HG03045 (cell line): ENCODE results near the gene SLC22A1.
"Not testable (repeated sequence)": the region's sequence is repeated elsewhere in the genome, so short reads cannot be mapped to it uniquely, and the experiment has no call there.

Experiments
- ATAC-seq: cut with Tn5 transposase; IDR thresholded peaks from one replicate; pipeline ENCODE4 v1.9.1; 2021; ENCODE audit warnings: mild to moderate bottlenecking, moderate library complexity; ENCODE audit not compliant: unreplicated experiment

SLC22A1 gene

DNA sequence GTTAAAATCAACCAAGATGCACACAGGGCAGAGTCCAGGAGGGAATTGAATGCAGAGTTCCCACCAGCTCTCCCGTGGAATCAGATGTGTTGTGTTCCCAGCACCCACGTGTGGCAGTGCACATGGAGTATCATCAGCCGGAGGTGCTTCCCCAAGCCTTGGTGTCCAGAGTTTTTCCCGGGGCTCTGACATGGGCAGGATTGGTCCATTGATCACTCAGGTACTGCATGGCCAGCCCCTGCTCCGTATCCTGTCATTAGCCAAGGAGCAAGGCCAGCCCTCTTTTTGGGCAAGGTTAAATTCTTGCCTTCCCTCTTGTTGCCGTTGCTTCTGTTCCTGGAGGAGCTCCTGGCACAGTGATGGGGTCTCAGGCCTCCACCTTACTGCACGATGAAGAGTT, 28.6 kb upstream of the SLC22A1 start:
- ATAC-seq = no peak

DNA sequence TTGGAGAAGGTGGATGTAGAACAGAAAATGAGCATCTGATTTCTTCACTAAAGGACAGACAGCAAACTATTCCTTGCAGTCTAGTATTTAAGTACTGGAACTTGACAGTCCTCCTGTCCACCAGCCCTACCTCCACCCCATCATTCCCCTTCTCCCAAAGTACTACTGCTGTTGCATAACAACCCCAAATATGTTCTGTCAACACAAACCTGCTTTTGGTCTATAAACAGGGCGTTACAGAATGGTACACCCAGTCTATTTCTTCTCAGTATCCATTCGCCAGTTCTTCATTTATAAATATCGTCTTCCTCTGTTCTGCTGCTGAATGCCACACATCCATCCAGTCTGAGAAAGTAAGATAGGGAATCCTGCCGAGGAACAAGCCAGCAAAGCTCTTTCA, 27.7 kb upstream of the SLC22A1 start:
- no peak for ATAC-seq

DNA sequence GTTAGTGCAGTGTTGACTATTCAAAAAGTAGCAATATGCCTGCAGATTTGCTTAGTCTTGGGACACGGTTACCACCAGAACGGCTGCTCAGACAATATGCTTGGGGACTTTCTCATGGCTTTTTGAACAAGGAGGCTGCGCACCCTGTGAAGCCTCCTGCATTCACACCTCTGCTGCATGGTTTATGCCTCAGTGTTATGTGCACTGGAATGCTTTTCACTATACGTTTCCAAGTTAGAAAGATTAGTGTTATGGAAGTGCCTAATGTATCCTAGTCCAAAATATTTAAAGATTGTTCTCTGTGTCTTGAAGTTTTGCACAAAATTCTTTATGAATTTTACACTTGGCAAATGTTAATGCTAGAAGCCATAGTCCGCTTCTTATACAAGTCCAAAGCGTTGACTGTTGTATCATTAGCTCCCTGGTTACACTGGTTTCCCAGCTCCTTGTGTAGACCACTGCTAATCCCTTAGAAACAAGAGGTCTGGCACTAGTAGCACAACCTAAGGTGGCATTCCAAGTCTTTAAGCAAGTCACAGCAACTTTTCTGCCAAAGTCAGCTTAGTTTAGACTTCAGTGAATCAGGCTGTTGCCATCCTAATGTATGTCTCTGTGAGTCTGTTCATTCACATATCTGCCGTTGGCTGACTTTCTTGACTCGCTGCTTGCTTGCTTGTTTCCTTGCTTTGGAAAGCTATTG, 26.3 kb upstream of the SLC22A1 start:
- no peak for ATAC-seq

DNA sequence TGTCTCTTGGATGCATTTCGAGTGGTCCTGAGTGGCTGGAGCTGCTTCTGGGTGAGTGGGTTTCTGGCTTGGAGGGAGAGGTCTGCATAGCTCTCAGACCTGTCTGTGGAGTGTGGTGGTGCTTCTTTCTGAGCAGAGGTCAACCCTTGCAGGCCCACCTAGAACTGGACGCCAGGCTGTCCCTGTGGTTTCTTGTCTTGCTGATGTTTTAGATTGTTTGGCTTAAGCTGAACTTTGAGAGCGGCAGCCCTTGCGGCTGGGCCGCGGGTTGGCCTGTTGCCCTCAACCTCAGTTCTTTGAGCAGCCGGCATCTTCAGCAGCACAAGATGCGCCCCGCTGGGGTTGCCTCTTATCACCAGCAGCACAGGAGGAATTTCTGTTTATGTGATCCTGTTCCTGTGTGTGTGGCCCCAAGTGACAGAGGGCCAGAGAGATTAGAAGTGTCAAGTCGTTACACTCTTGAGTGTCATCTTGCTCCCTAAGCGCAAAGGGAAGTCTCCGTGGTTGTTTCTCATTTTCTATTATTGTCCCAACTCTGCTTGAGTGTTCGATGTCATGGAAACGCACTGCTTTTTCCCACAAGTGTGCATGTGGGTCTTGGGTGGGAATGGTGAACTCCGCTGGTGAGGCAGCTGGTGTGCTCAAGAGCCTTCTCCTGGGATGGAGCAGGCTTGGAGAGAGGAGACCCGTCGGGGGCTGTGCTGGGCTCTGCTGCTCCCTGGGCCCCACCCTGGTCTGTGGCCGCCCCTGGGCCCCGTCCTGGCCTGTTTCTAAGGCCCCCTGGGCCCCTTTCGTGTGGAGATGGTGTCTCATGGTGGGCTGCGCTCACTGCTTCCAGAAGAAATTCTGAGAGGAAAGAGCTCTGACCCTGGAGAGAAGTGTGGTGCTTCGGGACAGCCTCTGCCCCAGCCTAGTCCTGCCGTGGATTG, 20.1 kb upstream of the SLC22A1 start:
- no peak for ATAC-seq

DNA sequence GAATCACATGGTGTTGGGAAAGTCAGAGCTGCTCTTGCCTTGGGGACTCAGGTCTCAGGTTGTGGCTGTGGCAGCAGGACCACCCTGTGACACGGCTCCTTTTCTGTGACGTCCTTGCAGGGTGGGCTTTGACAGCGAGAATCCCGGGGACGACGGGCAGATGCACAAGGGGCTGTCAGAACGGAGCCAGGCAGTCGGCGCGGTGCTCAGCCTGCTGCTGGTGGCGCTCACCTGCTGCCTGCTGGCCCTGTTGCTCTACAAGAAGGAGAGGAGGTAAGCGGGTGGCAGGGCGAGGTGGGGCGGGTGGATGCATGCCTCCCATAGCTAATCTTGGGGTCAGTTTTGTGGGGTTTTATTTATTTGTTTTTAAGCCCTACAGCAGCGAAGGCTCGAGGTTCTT, 19.2 kb upstream of the SLC22A1 start:
- ATAC-seq = no peak

DNA sequence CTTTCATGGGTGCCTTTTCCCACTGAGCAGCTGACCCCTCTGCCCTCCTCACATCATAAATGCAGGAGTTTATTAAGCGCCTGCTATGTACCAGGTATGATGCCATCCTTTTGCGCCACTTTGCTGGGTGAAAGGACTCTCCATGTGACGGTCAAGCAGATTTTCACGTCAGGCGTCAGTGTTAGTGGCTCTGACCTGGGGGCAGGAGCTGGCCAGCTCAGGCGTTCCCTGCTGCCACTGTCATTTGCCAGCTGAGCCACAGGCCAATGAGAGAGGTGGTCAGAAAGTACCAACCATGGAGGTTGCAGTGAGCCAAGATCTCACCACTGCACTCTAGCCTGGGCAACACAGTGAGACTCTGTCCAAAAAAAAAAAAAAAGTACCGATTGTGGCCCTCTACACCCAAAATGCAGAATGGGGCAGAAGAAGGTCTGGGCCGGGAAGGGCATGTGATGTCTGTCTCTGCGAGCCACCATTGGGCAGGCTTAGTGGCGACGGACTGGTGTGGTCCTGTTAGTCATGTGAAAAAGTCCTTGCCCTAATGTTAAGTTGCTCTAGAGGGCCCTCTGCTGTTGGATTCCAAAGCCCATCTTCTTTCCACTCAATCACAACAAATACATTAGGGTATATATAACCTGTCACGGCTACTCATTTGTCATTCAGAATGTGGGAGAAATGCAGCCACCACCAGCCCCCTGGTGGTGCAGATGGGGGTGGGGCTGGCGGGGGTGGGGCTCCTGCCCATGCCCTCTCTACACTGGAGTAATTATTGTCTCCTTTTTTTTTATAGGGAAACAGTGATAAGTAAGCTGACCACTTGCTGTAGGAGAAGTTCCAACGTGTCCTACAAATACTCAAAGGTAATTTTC, 18.4 kb upstream of the SLC22A1 start:
- no peak for ATAC-seq

DNA sequence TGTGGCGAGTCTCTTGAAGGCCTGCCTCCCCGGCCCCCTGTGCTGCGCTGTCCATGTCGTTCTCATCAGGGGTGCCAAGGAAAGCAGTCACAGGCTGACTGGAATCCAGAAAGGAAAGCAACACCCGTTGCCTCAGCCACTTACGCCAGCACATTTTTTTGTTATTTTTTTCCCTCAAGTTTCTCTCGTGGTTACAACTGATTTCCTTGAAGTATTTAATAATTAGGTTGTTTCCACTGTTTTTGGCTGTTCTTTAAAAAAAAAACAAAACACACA, 17.9 kb upstream of the SLC22A1 start:
- ATAC-seq = no peak

DNA sequence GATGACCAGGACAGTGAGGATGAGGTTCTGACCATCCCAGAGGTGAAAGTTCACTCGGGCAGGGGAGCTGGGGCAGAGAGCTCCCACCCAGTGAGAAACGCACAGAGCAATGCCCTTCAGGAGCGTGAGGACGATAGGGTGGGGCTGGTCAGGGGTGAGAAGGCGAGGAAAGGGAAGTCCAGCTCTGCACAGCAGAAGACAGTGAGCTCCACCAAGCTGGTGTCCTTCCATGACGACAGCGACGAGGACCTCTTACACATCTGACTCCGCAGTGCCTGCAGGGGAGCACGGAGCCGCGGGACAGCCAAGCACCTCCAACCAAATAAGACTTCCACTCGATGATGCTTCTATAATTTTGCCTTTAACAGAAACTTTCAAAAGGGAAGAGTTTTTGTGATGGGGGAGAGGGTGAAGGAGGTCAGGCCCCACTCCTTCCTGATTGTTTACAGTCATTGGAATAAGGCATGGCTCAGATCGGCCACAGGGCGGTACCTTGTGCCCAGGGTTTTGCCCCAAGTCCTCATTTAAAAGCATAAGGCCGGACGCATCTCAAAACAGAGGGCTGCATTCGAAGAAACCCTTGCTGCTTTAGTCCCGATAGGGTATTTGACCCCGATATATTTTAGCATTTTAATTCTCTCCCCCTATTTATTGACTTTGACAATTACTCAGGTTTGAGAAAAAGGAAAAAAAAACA, 16.6 kb upstream of the SLC22A1 start:
- no peak for ATAC-seq

DNA sequence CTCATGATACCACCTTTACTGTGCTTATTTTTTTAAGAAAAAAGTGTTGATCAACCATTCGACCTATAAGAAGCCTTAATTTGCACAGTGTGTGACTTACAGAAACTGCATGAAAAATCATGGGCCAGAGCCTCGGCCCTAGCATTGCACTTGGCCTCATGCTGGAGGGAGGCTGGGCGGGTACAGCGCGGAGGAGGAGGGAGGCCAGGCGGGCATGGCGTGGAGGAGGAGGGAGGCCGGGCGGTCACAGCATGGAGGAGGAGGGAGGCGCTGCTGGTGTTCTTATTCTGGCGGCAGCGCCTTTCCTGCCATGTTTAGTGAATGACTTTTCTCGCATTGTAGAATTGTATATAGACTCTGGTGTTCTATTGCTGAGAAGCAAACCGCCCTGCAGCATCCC, 15.6 kb upstream of the SLC22A1 start:
- ATAC-seq = no peak

DNA sequence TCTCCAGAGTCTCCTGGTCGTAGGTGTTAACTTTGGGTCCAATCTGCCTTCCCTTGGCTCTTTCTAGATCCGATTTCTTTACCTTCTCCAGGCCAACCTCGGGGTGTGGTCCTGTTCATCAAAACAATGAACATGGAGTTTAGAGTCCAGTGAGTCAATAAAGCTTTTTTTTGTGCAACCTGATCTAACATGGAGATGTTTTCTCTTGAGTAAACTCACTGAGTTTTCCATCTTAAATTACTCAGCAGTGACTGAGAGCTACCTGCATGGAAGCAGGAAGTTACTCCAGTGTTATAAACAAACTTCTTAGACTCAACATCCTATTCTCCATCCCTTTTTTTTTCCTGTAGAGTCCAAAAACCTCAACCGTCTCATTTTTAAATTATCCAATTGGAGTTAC, 14.9 kb upstream of the SLC22A1 start:
- ATAC-seq = no peak

DNA sequence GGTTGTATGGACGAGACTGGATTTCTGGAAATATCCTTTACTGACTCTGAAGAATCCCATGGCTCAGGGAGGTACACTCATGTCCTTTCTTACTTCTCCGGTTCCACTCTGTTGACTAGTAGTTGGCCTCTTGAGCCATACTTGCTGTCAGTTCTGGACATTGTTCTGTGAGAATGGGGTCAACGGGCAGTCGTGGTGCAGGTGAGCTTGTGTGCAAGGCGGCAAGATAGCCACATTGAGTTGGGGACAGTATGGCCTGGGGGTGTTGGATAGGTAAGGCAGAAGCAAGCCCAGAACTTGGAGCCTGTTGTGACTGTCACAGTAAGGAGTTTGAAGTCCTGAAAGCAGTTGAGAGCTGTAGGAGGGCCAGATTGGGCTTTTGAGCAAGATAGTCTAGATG, 13.5 kb upstream of the SLC22A1 start:
- ATAC-seq = no peak

DNA sequence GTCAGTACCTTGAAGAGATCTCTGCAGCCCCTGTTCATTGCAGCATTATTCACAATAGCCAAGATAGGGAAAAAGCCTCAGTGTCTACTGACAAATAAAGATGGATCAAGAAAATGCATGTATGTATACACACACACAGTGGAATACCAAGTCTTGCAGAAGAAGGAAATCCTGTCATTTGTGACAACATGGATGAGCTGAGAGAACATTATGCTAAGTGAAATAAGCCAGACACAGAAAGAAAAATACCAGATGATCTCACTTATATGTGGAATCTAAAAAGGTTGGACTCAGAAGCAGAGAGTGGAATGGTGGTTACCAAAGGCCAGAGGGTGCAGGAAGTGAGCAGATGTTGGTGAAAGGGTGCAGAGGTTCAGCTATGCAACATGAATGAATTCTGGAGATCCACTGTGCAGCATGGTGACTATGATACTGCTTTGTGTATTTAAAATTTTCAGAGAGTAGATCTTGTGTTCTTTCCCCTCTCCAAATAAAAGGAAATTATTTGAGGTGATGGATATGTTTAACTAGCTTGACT, 11.0 kb upstream of the SLC22A1 start:
- ATAC-seq = no peak

DNA sequence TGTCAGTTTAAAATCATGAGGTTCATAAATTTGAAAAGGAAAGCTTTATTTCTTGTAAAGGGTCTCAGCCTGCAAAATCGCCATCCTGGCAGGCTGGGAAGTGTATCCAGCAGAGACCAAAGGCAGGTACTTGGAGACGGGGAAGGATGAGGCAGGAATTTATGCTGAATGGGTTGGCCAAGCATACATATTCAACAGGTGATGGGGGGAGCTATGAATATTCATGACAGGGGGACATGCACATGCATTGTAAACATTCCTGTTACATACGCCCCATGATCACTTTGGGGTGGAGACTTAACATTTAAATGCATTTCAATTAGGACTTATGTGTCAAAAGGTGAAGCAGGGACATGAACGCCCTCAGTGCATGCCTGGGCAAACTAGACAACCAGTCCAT, 9.8 kb upstream of the SLC22A1 start:
- ATAC-seq = no peak

DNA sequence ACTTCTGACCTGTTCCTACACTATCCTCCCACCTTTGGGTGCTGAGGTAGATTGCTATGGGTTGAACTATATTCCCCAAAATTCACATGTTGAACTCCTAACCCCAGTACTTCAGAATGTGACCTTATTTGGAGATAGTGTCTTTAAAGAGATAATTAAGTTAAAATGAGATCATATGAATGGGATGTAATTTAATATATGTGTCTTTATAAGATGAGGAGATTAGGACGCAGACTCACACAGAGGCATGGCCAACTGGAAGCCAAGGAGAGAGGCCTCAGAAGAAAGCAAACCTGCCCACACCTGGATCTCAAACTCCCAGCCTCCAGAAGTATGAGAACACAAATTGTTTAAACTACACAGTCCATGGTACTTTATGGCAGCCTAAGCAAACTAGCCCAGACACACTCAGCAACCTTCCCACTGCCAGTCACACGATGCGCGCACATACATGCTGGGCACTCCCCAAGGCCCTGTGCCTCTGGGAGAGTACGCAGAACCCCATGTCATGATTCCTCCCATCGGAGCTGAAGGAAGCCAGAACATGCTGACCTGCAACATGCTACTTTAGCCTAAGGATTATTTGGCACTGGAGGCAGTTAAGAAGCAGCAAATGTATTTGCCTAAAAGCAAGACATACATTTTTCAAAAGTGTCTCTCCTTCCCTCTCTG, 8.9 kb upstream of the SLC22A1 start:
- no peak for ATAC-seq

DNA sequence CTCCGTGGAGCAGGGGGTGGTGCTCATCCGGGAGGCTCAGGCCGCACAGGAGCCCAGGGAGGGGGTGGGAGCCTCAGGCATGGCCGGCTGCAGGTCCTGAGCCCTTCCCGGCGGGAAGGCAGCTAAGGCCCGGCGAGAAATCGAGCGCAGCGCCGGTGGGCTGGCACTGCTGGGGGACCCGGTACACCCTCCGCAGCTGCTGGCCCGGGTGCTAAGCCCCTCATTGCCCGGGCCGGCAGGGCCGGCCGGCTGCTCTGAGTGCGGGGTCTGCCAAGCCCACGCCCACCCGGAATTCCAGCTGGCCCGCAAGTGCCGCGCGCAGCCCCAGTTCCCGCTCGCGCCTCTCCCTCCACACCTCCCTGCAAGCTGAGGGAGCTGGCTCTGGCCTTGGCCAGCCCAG, 7.1 kb upstream of the SLC22A1 start:
- ATAC-seq = not testable (repeated sequence)

DNA sequence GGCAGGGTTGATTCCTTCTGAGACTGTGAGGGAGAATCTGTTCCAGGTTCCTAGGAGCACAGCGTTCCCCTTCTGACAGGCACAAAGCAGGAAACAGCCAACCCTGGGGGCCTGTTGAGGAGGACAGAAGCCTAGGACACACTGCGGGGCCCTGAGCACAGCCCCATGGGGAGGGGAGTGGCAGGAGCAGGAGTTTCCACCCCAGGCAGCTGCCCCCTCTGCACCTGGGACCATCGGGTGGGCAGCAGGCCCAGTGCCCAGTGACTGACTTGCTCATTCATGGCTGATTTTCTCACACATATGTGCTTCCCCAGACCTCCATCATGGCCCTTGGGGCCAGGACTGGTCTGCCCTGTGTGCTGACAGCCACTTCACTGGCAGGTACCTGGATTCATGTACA, 6.2 kb upstream of the SLC22A1 start:
- ATAC-seq = no peak

DNA sequence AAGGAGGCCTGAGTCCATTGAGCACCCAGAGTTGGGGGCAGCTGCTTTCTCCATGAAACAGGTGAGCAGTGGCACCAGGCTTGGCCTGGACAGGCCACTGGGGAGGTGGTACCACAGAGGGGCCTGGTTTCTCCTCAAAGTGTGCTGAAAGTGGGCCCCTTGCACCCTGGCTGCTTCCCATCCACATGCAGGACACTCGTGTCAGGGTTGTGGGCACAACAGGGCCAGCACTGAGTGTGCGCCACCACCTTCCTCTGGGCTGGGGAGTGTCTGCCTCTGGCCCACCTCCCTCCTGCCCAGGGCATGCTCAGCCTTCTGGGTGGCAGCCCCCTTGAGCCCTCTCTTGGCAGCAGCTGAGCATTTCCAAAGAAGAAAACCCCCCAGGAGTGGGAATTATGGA, 5.2 kb upstream of the SLC22A1 start:
- ATAC-seq = no peak

DNA sequence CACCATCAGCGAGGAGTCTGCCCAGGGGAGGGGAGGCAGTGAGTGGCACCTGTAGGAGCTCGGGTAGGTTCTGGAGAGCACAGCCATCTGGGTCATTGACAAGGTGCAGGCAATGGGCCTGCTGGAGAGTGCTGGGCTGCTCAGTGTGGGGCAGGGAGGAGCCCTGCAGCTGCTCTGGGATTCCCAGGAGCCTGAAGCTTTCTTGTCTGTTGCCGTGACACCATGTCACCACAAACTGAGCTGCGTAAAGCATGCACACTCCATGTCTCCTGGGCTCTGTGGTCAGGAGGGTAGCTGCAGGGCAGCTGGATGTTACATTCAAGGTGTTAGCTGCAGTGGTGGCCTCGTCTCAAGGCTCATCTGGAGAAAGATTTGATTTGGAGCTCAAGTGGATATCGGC, 4.5 kb upstream of the SLC22A1 start:
- ATAC-seq = no peak

DNA sequence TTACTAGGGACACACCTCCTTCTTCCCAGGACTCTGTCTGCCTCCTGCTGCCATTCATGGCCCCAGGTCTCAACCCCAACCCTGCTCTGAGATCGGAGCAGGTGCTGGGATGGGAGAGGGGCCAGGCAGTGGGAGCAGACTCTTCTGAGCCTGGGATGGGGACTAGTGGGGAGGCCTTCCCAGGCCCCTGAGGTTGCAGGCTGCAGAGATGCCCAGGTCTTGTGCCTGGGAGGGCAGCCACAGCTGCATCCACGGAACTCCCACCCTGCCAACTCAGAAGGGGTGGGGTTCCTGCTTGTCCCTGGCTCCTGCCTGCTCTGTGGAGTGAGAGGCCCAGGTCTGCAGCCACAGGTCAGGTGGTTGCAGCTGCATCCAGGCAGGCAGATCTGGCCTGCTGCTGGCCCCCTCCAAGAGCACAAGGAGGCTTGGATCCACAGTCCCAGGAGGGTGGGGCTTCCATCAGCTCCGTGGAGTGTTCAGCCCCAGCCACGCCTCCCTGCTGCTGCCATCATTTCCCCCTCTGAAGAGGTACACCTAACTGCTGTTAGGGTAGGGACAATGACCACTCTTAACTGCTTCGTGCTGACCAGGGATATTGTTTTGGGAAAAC, 2.9 kb upstream of the SLC22A1 start:
- no peak for ATAC-seq

DNA sequence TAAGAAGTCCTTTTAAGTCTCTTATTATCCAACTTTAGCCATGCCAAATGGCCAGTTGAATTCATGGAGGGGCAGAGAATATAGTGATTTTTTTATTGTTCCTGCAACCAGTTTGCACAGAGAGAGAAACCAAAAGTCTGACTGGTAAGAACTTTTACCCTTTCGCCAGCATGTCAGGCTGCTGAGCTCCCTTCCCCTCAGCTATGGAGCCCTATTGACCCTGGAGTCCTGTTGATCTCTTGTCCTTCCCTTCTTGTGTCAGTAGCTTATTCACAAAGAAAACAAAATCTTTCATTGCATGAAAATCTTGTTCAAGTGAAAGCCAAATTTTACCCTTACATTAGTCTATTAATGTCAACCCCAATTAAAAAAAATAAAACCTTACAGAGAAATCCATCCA, 1.5 kb upstream of the SLC22A1 start:
- ATAC-seq = no peak
